Chondrocyte (in vitro differentiated cells): ENCODE measurements around the gene SSRP1. TPM values are rescaled to one million over a fixed set of nuclear protein-coding genes. Genes with fewer than 3 reads are reported as not detected.

Source experiments
- DNase-seq: peaks from one replicate; pipeline ENCODE4 v3.0.0; 2021; ENCODE audit warnings: mixed read lengths, low spot score
- H3K27ac Mint-ChIP-seq: one replicate; pipeline ENCODE4 v1.8.0; 2021; ENCODE audit warnings: mild to moderate bottlenecking, moderate library complexity, mixed read lengths; ENCODE audit not compliant: unreplicated experiment
- H3K27me3 Mint-ChIP-seq: 2 replicates; pipeline ENCODE4 v1.8.0; 2021; ENCODE audit warnings: low read depth, mixed read lengths
- H3K36me3 Mint-ChIP-seq: 2 replicates; pipeline ENCODE4 v1.8.0; 2021; ENCODE audit warnings: low read depth, mixed read lengths
- H3K4me1 Mint-ChIP-seq: 2 replicates; pipeline ENCODE4 v1.8.0; 2021; ENCODE audit warnings: low read depth, mild to moderate bottlenecking, mixed read lengths
- H3K4me3 Mint-ChIP-seq: one replicate; pipeline ENCODE4 v1.8.0; 2021; ENCODE audit warnings: mild to moderate bottlenecking, moderate library complexity, mixed read lengths; ENCODE audit not compliant: unreplicated experiment
- H3K9me3 Mint-ChIP-seq: 2 replicates; pipeline ENCODE4 v1.8.0; 2021; ENCODE audit warnings: low read depth, mixed read lengths
- CTCF ChIP-seq: fragments of 200-600 bp; sonication (generic); IDR thresholded peaks from 2 replicates; pipeline ENCODE4 v1.5.0; 2021; ENCODE audit warnings: antibody characterized with exemption, mild to moderate bottlenecking, moderate library complexity
- total RNA-seq: library from RNA; stranded (reverse); gene quantifications from 3 replicates; pipeline ENCODE4 v1.2.1, GENCODE V29; 2021

The SSRP1 gene
- total RNA-seq, 1 donor from 2014 or later = 58.8 TPM

- peaks cover under 1% of the 10 kb centered on the region for H3K9me3 Mint-ChIP-seq
- TF ChIP-seq CTCF = no peak
- peaks cover 40% of the 10 kb centered on the region for H3K4me1 Mint-ChIP-seq
- peak overlapping the region; percentile 8 for H3K4me3 Mint-ChIP-seq
- DNase-seq = no peak
- no peaks in the 10 kb centered on the region for H3K27me3 Mint-ChIP-seq
- peaks cover 20% of the 10 kb centered on the region for H3K36me3 Mint-ChIP-seq
- peak overlapping the region; percentile 93 for H3K27ac Mint-ChIP-seq
Observed at GRCh38 chr11:57294225-57295131, 41.2 kb downstream of the SSRP1 start.

- no peaks in the 10 kb centered on the region for H3K9me3 Mint-ChIP-seq
- DNase-seq = no peak
- no peak overlapping the region for H3K4me3 Mint-ChIP-seq
- H3K27me3 Mint-ChIP-seq = no peaks in the 10 kb centered on the region
- H3K27ac Mint-ChIP-seq = peak overlapping the region; percentile 9
- H3K36me3 Mint-ChIP-seq = peaks cover 3% of the 10 kb centered on the region
- peaks cover 44% of the 10 kb centered on the region for H3K4me1 Mint-ChIP-seq
- TF ChIP-seq CTCF = no peak
Observed at GRCh38 chr11:57290288-57290687, 45.4 kb downstream of the SSRP1 start.

- Mint-ChIP-seq H3K36me3 (peaks cover 3% of the 10 kb centered on the region), H3K27ac (peak overlapping the region; percentile 27), H3K4me1 (peaks cover 33% of the 10 kb centered on the region), H3K9me3 (no peaks in the 10 kb centered on the region), H3K4me3 (no peak overlapping the region), H3K27me3 (no peaks in the 10 kb centered on the region)
- TF ChIP-seq CTCF = no peak
- DNase-seq = no peak
Observed at GRCh38 chr11:57288771-57289579, 46.7 kb downstream of the SSRP1 start.

- Mint-ChIP-seq H3K4me3 (no peak overlapping the region), H3K36me3 (peaks cover 3% of the 10 kb centered on the region), H3K9me3 (no peaks in the 10 kb centered on the region), H3K27me3 (no peaks in the 10 kb centered on the region), H3K4me1 (peaks cover 22% of the 10 kb centered on the region), H3K27ac (no peak overlapping the region)
- no peak for DNase-seq
- no peak for TF ChIP-seq CTCF
Observed at GRCh38 chr11:57287884-57288283, 47.8 kb downstream of the SSRP1 start.
